Vagina (tissue), 2 donors: ENCODE measurements around the gene PCDHA11.

ENCODE experiments used
- POLR2A ChIP-seq, 2 donors: fragments of 450-650 bp; IDR thresholded peaks; one replicate each; pipeline ENCODE4 v1.6.1; 2017; ENCODE audit warnings: antibody characterized with exemption in 2 of 2, mild to moderate bottlenecking in 2 of 2, moderate library complexity in 2 of 2
- POLR2AphosphoS5 ChIP-seq, 2 donors: sonication (generic); formaldehyde crosslinking; IDR thresholded peaks; one replicate each; pipeline ENCODE4 v1.9.0; 2017; ENCODE audit warnings: antibody characterized with exemption in 2 of 2, mild to moderate bottlenecking in 2 of 2, low read depth in 1 of 2; ENCODE audit not compliant: insufficient read depth in 1 of 2
- TF ChIP-seq, protein P1 (sequence below), 3 experiments: fragments of 450-650 bp in 2 of 3; fragments of 200-600 bp in 1 of 3; sonication (generic) in 1 of 3; IDR thresholded peaks; one replicate each; pipeline ENCODE4 v1.5.1; 2017 to 2019; ENCODE audit warnings: antibody characterized with exemption in 3 of 3, mild to moderate bottlenecking in 2 of 3, moderate library complexity in 2 of 3

DNA sequence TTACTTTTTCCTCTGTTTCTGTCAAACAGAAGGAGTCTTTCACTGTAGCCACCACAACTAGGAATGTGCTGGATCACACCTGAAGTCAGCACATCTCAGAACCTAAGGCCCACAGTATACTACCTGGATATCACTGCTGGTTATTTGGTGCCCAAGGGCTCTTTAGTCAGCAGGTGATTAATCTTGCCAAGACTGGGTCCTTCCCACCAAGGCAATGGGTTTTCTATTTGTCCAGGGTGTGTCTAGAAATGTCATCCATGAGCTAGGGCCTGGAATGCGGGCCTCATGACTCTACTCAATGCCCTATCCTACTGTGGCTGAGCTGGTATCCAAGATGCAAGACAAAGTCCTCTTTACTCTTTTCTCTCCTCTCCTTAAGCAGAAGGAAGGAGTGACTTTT is 47.6 kb downstream of the PCDHA11 start:
- TF ChIP-seq POLR2A (IDR thresholded peaks at IDR 0.05), result no peak
- TF ChIP-seq, protein P1, sequence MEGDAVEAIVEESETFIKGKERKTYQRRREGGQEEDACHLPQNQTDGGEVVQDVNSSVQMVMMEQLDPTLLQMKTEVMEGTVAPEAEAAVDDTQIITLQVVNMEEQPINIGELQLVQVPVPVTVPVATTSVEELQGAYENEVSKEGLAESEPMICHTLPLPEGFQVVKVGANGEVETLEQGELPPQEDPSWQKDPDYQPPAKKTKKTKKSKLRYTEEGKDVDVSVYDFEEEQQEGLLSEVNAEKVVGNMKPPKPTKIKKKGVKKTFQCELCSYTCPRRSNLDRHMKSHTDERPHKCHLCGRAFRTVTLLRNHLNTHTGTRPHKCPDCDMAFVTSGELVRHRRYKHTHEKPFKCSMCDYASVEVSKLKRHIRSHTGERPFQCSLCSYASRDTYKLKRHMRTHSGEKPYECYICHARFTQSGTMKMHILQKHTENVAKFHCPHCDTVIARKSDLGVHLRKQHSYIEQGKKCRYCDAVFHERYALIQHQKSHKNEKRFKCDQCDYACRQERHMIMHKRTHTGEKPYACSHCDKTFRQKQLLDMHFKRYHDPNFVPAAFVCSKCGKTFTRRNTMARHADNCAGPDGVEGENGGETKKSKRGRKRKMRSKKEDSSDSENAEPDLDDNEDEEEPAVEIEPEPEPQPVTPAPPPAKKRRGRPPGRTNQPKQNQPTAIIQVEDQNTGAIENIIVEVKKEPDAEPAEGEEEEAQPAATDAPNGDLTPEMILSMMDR (IDR thresholded peaks at IDR 0.05), result no peak
- no peak for TF ChIP-seq POLR2AphosphoS5 (IDR thresholded peaks at IDR 0.05; ENCODE audit: insufficient read depth in 1 of 2, low read depth in 1 of 2)
